Activated effector memory CD4-positive, alpha-beta T cell treated with anti-CD3 and anti-CD28 coated beads, Interleukin-2, amount 50 U/mL, for 16 hours (primary cell): ENCODE results near the gene MYO9A.
"Not testable (repeated sequence)": the region's sequence is repeated elsewhere in the genome, so short reads cannot be mapped to it uniquely, and the experiment has no call there.

Experiments used
- DNase-seq: peaks from one replicate; pipeline ENCODE4 v3.0.0-alpha.2; 2020

The MYO9A gene

GRCh38 chr15:71937650-71938311 is 180.2 kb downstream of the MYO9A start:
- no peak for DNase-seq

GRCh38 chr15:71934446-71934845 is 183.5 kb downstream of the MYO9A start:
- no peak for DNase-seq

GRCh38 chr15:71932689-71933088 is 185.3 kb downstream of the MYO9A start:
- DNase-seq = no peak

- DNase-seq = no peak
Observed at GRCh38 chr15:71931261-71931660, 186.7 kb downstream of the MYO9A start.

- no peak for DNase-seq
Observed at GRCh38 chr15:71925145-71925544, 192.8 kb downstream of the MYO9A start.

GRCh38 chr15:71921191-71921590 is 196.8 kb downstream of the MYO9A start:
- no peak for DNase-seq

- DNase-seq = no peak
Observed at GRCh38 chr15:71920573-71920972, 197.4 kb downstream of the MYO9A start.

- DNase-seq = no peak
Observed at GRCh38 chr15:71916834-71917233, 201.1 kb downstream of the MYO9A start.

GRCh38 chr15:71914092-71914491 is 203.9 kb downstream of the MYO9A start:
- DNase-seq = no peak

- DNase-seq = no peak
Observed at GRCh38 chr15:71899674-71900073, 218.3 kb downstream of the MYO9A start.

GRCh38 chr15:71893691-71894090 is 224.3 kb downstream of the MYO9A start:
- no peak for DNase-seq

- DNase-seq = no peak
Observed at GRCh38 chr15:71892335-71892734, 225.6 kb downstream of the MYO9A start.

- DNase-seq = no peak
Observed at GRCh38 chr15:71891026-71891425, 226.9 kb downstream of the MYO9A start.

GRCh38 chr15:71889947-71890346 is 228.0 kb downstream of the MYO9A start:
- no peak for DNase-seq

GRCh38 chr15:71889385-71889784 is 228.6 kb downstream of the MYO9A start:
- DNase-seq = no peak

- DNase-seq = no peak
Observed at GRCh38 chr15:71888797-71889196, 229.2 kb downstream of the MYO9A start.

- no peak for DNase-seq
Observed at GRCh38 chr15:71885390-71885789, 232.6 kb downstream of the MYO9A start.

GRCh38 chr15:71883447-71883846 is 234.5 kb downstream of the MYO9A start:
- no peak for DNase-seq

- DNase-seq = no peak
Observed at GRCh38 chr15:71880276-71880675, 237.7 kb downstream of the MYO9A start.

GRCh38 chr15:71874245-71874644 is 243.7 kb downstream of the MYO9A start:
- no peak for DNase-seq

GRCh38 chr15:71858232-71858631 is 259.7 kb downstream of the MYO9A start:
- DNase-seq = not testable (repeated sequence)

GRCh38 chr15:71853543-71853942 is 264.4 kb downstream of the MYO9A start:
- DNase-seq = no peak

GRCh38 chr15:71844916-71845315 is 273.0 kb downstream of the MYO9A start:
- no peak for DNase-seq

GRCh38 chr15:71841563-71841962 is 276.4 kb downstream of the MYO9A start:
- no peak for DNase-seq

- DNase-seq = no peak
Observed at GRCh38 chr15:71830981-71831380, 287.0 kb downstream of the MYO9A start.
